GM18858 (cell line): ENCODE data around the gene NPIPB6.

Source experiments
- ATAC-seq: cut with Tn5 transposase; IDR thresholded peaks from one replicate; pipeline ENCODE4 v1.9.1; 2021; ENCODE audit not compliant: unreplicated experiment

The NPIPB6 gene

DNA sequence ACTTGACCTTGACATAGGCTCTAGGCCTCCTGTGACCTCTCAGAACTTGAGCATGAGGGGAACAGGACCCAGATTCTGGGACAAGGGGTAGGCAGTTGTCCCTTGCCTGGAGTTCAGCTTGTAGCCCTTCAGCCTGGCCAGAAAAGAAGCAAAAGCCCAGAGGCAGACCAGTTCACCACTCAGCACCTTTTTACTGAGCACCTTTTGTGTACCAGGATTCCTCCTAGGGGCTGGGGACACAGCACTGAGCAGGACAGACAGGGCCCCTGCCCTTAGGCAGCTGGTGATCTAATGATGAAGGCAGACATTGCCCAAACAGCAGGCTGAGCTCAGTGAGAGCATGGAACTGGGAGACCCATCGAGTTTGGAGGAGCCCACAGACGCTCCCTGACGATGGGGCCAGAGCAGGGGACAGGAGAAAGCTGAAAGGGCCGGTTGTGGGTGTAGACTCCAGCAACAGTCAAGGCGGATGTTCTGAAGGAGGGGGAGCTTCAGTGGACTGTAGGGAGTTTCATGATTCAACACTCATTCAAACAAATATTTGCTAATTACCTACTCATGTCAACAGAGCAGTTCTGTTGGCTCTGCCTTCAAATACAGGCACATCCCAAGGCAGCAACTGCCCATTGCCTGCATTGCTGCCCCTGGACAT lies 38.9 kb downstream of the NPIPB6 start:
- no peak for ATAC-seq

DNA sequence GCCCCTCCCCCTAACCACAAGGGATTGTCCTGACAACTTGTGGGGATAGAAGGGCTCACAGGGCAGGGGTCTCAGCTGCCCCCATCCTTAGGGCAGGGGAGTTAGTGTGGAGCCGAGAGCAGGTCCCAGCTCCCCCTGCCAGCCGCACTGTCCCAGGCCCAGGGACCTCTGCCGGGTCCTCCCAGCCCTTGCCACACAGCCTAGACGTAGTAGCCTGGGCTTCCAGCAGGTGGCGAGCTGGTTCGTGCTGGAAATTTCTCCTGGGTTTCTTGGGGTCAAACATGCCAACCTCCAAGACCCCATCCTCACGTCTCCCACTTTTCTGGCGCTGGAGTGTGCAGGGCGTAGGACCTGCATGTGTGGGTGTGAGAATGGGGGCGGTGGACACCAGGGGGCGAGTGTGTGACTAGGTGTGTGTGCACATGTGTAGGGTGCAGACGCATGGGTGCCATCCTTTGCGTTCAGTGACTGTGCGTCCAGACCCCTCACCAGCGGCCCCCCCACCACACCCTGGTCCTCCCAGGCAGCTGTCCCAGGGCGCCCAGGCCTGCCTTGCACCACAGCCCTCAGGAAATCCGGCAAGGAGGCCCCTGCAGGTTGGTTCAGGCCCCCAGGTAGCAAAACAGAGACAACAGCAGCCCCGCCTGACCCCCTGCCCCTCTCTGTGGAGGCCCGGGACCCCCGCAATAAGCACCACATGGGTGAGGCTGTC lies 41.5 kb downstream of the NPIPB6 start:
- ATAC-seq: no peak

DNA sequence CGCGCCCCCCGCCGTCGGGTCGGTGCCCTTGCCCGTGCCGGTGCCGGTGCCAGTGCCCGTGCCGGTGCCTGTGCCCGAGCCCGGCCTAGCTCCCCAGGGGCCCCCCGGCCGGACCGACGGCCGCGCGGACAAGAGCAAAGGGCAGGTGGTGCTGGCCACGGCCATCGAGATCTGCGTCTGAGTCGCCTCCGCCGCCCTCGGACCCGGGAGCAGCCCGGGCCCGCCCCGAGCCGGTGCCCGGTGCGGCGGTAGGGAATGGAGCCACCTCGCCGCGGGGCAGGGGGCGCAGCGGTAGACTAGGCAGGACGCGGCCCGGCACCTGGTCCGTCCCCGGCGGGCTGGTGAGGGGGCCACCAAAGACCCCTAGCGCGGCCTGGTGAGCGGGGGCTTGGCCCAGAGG lies 42.6 kb downstream of the NPIPB6 start:
- no peak for ATAC-seq

DNA sequence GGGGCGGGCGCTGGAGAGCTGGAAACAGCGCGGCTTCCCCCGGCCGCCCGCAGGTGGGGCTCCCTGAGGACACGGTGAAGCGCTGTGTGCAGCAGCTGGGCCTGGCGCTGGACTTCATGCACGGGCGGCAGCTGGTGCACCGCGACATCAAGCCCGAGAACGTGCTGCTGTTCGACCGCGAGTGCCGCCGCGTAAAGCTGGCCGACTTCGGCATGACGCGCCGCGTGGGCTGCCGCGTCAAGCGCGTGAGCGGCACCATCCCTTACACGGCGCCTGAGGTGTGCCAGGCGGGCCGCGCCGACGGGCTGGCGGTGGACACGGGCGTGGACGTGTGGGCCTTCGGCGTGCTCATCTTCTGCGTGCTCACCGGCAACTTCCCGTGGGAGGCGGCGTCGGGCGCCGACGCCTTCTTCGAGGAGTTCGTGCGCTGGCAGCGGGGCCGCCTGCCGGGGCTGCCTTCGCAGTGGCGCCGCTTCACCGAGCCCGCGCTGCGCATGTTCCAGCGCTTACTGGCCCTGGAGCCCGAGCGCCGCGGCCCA lies 43.2 kb downstream of the NPIPB6 start:
- no peak for ATAC-seq

- no peak for ATAC-seq
These were observed 43.8 kb downstream of the NPIPB6 start for GRCh38 chr16:28319476-28320022.

DNA sequence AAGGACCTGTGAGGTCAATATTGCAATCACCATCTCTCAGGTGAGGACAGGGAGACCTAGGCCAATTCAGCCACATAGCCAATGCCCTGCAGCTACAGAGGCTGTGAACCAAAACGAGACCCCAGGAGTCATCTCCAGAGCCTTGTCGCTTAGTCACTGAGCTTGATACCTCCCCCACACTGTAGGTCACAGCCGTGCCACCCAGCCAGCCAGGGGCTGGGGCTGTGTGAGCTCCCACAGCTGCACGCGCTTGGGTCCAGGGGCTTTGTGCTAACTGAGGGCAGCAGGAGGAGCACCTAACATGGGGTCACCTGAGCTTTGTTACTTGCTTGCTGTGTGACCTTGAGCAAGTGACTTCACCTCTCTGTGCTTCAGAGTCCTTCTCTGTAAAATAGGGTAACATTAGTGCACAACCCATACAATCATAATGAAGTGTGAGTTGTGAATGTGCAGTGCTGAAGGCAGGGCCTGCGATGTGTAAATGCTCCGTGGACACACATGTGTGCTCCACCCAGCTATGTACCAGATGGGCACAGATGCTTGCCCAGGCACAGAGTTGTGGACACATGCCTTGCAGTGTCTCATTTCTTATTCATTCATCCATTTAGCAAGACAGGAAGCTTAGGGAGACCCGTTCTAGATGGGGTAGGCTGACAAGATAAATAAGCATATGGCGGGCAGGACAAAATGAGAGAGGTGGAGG lies 45.1 kb downstream of the NPIPB6 start:
- ATAC-seq: no peak

DNA sequence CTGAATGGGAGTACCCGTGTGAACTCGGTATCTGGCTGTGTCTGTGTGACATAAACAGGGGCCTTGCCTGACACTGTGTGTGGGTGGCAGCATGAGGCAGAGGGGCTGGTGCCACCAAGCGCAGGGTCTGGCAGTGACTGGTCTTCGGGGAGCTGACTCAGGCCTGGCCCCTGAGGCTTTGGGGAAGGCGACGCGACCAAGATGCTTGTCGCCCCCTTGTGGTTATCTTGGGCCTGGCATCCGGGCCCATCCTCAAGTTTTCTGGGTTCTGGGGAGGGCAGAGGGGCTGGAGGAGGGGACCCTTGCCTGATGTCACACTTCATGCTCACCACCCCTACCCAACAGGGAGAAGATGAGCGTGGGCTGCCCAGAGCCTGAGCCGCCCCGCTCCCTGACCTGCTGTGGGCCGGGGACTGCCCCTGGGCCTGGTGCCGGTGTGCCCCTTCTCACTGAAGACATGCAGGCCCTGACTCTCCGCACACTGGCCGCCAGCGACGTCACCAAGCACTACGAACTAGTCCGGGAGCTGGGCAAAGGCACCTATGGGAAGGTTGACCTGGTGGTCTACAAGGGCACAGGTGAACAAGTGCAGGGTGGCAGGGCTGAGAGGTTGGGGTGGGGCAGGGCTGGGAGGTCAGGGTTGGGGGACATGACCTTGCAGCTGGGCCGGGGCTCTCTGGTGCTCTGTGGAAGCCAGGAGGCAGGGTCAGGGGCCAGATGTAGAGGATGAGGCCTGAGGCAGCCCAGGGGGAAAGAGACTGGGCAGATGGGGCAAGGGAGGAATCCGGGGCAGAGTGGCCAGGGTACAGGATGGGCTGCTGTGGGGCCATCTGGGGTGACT lies 46.0 kb downstream of the NPIPB6 start:
- ATAC-seq: no peak

DNA sequence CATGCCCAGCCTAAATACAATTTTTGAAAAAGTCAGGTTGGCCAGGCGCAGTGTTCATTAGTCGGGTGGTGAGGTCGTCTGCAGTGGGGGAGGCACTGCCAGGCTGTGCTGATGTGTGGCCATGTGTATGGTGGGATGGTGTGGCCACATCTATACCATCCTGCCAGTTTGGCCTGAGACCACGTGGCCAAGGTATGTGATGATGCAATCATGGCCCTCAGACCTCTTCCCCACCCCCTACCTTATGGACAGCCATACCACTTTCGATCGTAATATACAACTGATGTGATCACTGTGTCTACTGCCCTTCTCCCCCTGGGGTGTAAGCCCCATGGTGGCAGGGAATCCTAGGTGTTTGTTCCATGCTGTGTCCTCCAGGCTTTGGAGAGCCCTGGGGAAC lies 47.3 kb downstream of the NPIPB6 start:
- ATAC-seq: no peak

DNA sequence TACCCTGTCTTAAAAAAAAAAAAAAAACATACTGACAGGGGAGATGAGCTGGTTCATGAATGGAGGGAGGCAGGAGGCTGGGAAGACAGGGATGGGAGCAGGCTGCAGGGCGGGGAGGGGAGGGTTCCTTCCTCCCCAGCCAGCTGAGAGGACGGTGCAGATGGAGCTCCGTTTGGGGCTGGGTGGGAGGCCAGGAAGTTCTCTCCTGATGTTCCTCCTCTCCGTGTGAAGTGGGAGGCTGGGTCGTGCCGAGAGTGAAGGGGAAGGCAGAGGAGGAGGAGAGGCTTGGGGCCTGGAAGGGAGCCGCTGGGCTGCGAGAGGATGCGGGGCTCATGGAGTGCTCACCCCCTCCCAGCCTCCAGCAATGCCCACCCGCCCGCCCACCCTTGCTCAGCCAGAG lies 49.7 kb downstream of the NPIPB6 start:
- no peak for ATAC-seq

GRCh38 chr16:28312327-28312726 lies 51.0 kb downstream of the NPIPB6 start:
- ATAC-seq: no peak

DNA sequence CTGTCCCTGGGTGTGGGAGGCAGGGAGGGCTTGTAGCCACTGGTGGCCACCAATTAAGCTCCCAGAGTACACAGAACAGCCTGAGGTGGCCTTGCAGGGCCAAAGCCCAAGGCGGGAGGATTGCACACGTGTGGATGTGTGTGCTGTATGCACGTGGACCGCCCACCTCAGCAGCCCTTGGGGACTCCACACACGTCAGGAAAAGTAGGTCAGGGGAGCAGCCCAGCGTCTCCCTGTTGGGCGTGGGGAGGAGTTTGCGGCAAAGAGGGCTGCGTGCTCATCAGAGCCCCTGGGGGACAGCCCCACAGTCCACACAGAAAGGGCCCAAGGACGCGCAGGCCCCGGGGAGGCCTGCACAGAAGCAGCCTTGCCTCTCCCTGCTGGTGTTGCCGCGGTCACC lies 51.4 kb downstream of the NPIPB6 start:
- no peak for ATAC-seq

DNA sequence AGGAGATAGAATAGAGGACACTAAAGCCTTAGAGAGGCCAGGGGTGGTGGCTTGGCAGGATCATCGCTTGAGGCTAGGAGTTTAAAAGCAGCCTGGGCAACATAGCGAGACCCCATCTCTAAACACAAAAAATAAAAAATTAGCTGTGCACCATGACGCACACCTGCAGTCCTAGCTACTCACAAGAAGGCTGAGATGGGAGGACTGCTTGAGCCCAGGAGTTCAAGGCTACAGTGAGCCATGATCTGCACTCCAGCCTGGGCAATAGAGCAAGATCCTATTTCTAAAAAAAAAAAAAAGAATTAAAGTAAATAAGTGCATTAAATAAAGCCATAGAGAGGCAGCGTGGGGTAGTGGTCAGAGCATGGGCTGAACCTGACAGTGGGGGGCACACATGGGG lies 51.9 kb downstream of the NPIPB6 start:
- ATAC-seq: no peak

- no peak for ATAC-seq
These were observed 52.5 kb downstream of the NPIPB6 start for GRCh38 chr16:28310796-28311195.

DNA sequence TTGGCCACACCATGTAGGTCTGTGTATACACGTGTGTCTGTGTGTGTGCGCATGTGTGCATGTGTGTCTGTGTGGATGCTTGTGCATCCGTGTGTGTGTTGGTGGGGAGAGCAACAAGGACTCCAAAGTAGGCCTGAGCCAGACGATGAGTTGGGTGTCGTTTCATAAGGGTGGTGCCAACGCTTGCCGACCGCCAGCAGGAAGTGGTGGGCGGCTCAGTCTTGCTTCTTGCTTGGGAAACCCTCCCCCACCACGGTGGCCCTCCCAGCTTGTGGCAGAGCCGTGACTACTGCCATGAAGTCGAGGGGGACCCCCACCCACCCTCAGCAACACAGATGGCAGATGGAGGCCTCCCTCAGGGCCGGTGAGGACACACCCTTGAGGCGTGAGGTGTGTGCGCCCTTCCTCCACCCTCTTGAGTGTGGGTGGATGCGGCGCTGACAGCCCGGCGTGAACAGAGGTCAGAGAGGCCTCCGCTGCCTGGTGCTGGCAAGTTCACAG lies 53.4 kb downstream of the NPIPB6 start:
- no peak for ATAC-seq

DNA sequence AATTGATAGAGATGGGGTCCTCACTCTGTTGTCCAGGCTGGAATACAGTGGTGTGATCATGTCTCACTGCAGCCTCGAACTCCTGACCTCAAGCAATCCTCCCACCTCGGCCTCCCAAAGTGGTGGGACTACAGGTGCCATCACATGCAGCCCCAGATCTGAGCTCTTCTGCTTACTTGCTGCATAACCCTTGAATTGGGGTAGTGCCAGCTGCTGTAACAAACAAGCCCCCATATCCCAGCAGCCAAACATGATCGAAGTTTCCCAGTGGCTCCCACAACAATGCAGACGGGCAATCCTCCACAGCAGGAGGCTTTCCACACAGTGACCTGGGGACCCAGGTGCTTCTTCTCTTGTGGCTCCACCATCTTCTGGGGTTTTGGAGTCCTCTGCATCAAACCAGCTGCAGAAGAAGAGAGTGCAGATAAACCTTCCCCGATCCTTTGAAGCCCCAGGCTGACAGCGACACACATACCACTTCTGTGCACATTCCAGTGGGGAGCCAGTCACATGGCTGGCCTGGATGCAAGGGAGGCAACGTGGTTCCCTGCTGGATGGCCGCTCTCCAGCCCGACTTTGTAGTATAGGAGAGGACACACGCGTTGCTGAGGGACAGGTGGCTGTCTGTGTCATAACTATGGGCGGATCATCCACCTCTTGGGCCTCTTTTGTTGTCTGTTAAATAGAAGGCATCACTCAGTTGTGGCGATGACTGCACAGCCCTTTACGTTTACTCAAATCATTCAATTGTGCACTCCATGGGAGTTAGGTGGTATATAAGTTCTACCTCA lies 54.3 kb downstream of the NPIPB6 start:
- no peak for ATAC-seq

DNA sequence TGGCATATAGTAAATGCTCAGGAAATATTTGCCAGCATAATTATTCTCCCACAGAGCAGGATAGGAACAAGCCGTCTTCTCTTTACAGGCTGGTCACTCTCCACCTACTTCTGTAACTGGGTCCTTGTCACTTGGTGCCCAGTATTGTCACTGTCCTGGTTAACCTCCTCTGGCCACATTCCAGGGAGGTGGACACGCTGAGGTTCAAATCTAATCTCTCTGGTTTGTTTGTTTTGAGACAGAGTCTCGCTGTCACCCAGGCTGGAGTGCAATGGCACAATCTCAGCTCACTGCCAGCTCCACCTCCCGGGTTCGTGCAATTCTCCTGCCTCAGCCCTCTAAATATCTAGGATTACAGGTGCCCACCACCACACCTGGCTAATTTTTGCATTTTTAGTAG lies 55.4 kb downstream of the NPIPB6 start:
- ATAC-seq: no peak

DNA sequence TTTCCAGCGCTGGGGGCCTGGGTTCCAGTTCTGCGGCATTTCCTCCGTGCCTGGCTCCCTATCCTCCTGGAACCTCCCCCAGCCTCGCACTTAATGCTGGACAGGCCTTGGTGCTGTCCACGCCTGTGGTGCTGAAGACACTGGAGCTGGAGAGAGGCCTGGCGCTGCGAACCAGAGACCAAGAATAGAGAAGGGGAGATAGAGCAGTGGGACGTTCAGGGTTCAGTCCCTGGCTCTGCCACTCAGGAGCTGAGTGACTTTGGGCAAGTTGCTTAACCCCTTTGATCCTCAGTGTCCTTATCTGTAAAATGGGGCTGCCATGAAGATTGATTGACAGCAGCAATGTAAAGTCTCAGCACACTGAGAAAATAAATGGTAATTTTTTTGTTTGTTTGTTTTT lies 59.1 kb downstream of the NPIPB6 start:
- ATAC-seq: no peak

GRCh38 chr16:28303132-28303531 lies 60.2 kb downstream of the NPIPB6 start:
- no peak for ATAC-seq

GRCh38 chr16:28301620-28302019 lies 61.7 kb downstream of the NPIPB6 start:
- ATAC-seq: no peak

- ATAC-seq: no peak
These were observed 62.2 kb downstream of the NPIPB6 start for GRCh38 chr16:28301154-28301553.
